Memory B cell (primary cell): ENCODE data around the gene ZNF148.

Source experiments
- ATAC-seq: fragments of 150-1000 bp; cut with Tn5 transposase; 2 replicates; pipeline ENCODE4 v1.10.0; 2021; ENCODE audit warnings: low read depth, mild to moderate bottlenecking, moderate library complexity
- DNase-seq, 2 donors: peaks; one replicate each; pipeline ENCODE4 v3.0.0; 2022; ENCODE audit warnings: low spot score in 2 of 2
- H3K27ac Mint-ChIP-seq: one replicate; pipeline ENCODE4 v1.8.0; 2022; ENCODE audit warnings: mild to moderate bottlenecking, moderate library complexity, mixed read lengths
- H3K27me3 Mint-ChIP-seq: one replicate; pipeline ENCODE4 v1.8.0; 2022; ENCODE audit warnings: mixed read lengths
- H3K36me3 Mint-ChIP-seq: one replicate; pipeline ENCODE4 v1.8.0; 2022; ENCODE audit warnings: mild to moderate bottlenecking, mixed read lengths
- H3K4me1 Mint-ChIP-seq: one replicate; pipeline ENCODE4 v1.8.0; 2022; ENCODE audit warnings: mixed read lengths
- H3K4me3 Mint-ChIP-seq: one replicate; pipeline ENCODE4 v1.8.0; 2022; ENCODE audit warnings: mild to moderate bottlenecking, moderate library complexity, mixed read lengths
- H3K9me3 Mint-ChIP-seq: one replicate; pipeline ENCODE4 v1.8.0; 2022; ENCODE audit warnings: mixed read lengths

ZNF148 gene

DNA sequence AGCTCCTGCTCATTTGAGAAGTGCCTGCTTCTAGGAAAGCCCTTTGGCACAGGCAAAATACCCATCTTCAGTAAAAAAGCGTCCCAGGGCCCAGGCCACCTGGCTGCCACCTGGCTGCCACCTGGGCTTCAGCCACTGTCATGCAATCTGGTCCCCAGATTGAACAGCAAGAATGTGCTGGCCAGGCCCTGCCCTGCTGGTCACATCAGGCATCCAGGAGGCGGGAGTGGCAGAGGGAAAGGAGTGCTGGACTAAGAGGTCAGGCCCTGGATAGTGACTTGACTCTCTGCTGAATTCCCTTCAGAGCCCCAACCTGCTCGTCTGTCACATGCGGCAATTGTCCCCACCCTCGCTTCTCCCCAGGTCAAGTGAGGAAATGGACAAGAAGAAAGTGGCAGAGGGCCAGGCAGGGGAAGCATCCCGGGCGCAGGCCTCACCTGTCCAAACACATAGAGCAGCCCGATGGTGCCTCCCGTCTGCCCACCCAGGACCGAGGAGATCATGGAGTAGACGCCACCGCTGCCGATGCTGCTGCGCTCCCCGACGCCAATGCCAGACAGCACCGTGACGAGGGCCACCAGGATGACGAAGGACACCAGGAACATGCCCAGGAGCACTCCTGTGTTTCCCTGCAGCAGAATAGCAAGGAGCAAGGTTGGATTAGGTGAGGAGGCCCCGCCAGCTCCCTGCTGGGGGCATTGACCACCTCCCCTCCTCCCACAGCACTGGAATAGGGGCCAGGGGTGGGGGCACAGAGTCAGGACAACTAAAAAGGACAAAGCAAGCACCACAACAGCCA lies 188.1 kb downstream of the ZNF148 start:
- ATAC-seq (no peak), DNase-seq (no peak)
- no peak overlapping the region for H3K4me3 Mint-ChIP-seq
- H3K36me3 Mint-ChIP-seq = no peaks in the 10 kb centered on the region
- H3K27me3 Mint-ChIP-seq = no peaks in the 10 kb centered on the region
- peaks cover 4% of the 10 kb centered on the region for H3K4me1 Mint-ChIP-seq
- no peaks in the 10 kb centered on the region for H3K9me3 Mint-ChIP-seq
- no peak overlapping the region for H3K27ac Mint-ChIP-seq

DNA sequence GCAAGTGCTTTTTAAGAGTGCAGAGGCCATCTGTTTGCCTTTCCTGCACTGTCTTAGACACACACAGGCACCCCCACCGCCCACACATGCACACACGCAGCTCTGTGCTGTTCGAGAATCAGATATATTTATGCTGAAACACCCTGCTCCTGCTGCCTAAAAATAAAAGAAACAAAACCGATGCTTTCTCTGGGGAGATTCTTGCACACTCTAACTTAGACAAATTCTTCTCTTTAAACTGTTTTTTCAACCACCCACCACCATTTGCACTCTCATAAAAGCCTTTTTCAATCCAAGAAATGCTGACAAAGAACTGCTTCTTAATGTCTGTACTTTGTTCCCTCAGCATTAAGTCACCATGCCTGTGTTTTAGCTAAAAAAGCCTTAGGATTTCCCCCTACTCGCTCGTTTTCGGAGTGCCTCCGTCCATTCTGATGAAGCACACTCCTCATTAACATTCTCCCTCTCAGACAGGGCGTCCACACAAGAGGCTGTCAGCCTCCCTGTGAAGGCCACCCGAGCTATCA lies 188.8 kb downstream of the ZNF148 start:
- Mint-ChIP-seq H3K27ac (no peak overlapping the region), H3K27me3 (no peaks in the 10 kb centered on the region), H3K4me1 (no peaks in the 10 kb centered on the region), H3K4me3 (no peak overlapping the region), H3K9me3 (no peaks in the 10 kb centered on the region), H3K36me3 (no peaks in the 10 kb centered on the region)
- no peak for ATAC-seq
- DNase-seq = no peak

DNA sequence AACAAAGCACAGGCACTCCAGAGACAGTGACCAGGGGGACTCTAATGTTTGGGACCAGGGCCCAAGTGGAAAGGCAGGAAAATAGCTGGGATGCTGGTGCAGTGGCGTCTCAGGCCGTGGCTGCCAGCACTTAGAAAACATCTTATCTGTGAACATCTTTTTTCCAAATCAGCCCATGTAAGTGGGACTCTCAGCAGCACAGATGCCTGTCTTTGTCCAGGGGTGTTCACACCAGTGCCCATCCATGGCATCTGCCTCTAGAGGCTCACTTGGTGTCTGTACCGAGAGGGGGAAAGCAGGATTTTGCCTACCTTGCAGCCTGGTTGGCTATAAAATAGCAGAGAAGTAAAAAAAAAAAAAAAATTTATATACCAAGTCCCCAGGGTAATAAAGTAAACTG lies 189.3 kb downstream of the ZNF148 start:
- no peaks in the 10 kb centered on the region for H3K4me1 Mint-ChIP-seq
- no peak for ATAC-seq
- DNase-seq = no peak
- H3K27ac Mint-ChIP-seq = no peak overlapping the region
- H3K36me3 Mint-ChIP-seq = no peaks in the 10 kb centered on the region
- no peak overlapping the region for H3K4me3 Mint-ChIP-seq
- no peaks in the 10 kb centered on the region for H3K9me3 Mint-ChIP-seq
- H3K27me3 Mint-ChIP-seq = no peaks in the 10 kb centered on the region

DNA sequence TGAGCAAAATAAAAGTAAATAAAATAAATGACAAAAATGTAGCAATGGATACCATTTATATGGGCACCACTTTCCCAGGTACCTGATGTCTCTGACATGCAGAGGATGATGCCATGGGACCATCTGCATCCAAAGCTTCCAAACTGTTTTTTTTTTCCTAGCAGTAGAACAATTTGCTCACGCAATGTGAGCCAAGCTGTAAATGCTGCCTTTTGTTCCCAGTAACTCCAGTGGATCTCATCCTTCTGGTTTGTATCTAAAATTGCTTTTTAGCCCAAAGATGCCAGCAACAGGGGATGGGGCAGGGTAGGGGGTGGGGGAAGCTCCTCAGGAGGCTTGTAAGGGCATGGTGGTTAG lies 195.3 kb downstream of the ZNF148 start:
- Mint-ChIP-seq H3K27me3 (no peaks in the 10 kb centered on the region), H3K36me3 (no peaks in the 10 kb centered on the region), H3K4me1 (peaks cover 2% of the 10 kb centered on the region), H3K4me3 (no peak overlapping the region), H3K9me3 (no peaks in the 10 kb centered on the region), H3K27ac (no peak overlapping the region)
- ATAC-seq (no peak), DNase-seq (no peak)

DNA sequence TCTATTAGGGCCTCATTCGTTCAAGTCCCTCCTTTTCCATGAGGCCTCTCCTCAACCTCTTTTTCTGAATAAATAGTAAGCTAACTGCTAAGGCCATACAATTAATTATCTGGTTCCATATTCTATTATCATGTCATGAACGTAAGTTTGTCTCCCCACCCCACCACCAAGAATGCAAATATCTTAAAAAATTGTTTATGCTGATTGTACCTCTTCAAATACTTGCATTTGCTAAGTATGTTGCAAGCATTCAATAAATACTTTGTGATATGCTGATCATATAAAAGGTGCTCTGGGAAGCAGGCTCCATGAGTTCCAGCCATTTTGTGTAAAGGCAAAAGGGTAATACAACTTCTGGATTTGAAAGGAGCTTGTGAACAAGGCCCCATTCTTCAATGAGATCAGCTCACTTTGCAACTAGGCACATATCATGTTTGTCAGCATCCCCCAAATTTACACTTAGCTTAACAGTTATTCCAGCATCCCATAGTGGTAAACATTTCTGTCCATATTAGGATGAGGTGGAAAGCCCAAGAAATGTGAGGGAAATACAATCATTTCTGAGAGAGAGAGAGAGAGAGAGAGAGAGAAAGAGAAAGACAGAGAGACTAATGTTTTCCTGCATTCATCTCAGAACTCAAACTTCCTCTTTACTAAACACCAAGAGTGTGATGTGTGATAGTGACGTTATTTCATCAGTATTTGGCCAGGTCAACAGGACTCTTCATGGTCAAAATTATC lies 195.8 kb downstream of the ZNF148 start:
- no peaks in the 10 kb centered on the region for H3K27me3 Mint-ChIP-seq
- DNase-seq = no peak
- H3K4me3 Mint-ChIP-seq = no peak overlapping the region
- no peaks in the 10 kb centered on the region for H3K36me3 Mint-ChIP-seq
- peaks cover 2% of the 10 kb centered on the region for H3K9me3 Mint-ChIP-seq
- ATAC-seq = no peak
- peak overlapping the region; percentile 16 for H3K27ac Mint-ChIP-seq
- H3K4me1 Mint-ChIP-seq = peaks cover 2% of the 10 kb centered on the region

DNA sequence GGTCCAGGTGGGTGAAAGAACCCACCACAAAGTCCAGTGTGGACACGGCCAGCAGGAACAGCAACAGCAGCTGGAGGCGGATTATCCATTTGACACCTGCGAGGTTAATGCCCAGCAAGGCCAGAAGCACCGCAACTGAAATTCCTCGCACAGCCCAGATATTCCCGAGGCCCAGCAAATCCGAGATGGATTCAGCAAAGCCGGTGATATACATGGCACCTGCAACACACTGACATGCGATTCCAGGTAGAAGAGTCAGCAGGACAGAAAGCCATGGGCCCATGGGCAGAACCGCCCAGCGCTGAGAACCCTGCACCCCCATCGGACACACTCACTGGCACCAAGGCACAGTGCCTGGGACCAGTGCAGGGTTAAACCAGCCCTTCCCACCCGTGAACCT lies 197.4 kb downstream of the ZNF148 start:
- Mint-ChIP-seq H3K4me3 (no peak overlapping the region), H3K27me3 (no peaks in the 10 kb centered on the region), H3K9me3 (peaks cover 9% of the 10 kb centered on the region), H3K4me1 (peaks cover 2% of the 10 kb centered on the region), H3K27ac (no peak overlapping the region), H3K36me3 (peaks cover 8% of the 10 kb centered on the region)
- ATAC-seq = no peak
- no peak for DNase-seq
